Ascending aorta (tissue), 2 donors: ENCODE data around the gene DCAF17. TPM values are rescaled to one million over a fixed set of nuclear protein-coding genes. Genes with fewer than 3 reads are reported as not detected.

Experiments used
- DNase-seq, 2 donors: peaks; one replicate each; pipeline ENCODE4 v3.0.0-alpha.2; 2019; ENCODE audit warnings: low spot score in 2 of 2
- H3K27ac ChIP-seq, 2 donors: fragments of 200-600 bp; sonication (generic); one replicate each; pipeline ENCODE4 v1.5.1; 2016 to 2017; ENCODE audit warnings: mild to moderate bottlenecking in 1 of 2
- H3K27me3 ChIP-seq: fragments of 200-600 bp; sonication (generic); one replicate; pipeline ENCODE4 v1.5.1; 2017
- H3K36me3 ChIP-seq, 2 donors: fragments of 200-600 bp; sonication (generic); one replicate each; pipeline ENCODE4 v1.5.1; 2016
- H3K4me1 ChIP-seq, 2 donors: fragments of 200-600 bp; sonication (generic); one replicate each; pipeline ENCODE4 v1.5.1; 2016 to 2017; ENCODE audit warnings: mild to moderate bottlenecking in 1 of 2
- H3K4me3 ChIP-seq, 2 donors: fragments of 200-600 bp; sonication (generic); one replicate each; pipeline ENCODE4 v1.5.1; 2016 to 2017; ENCODE audit warnings: mild to moderate bottlenecking in 1 of 2
- H3K9me3 ChIP-seq, 2 donors: fragments of 200-600 bp; sonication (generic); one replicate each; pipeline ENCODE4 v1.5.1; 2016
- intact Hi-C: fragments of 100-400 bp; cut with DNase I; formaldehyde crosslinking; loops from one replicate; pipeline ENCODE4 v1.15.1; 2023
- total RNA-seq: library from RNA; depleted of rRNA; stranded (reverse); fragments of >200 nt; gene quantifications from one replicate; pipeline ENCODE4 v1.1.0, GENCODE V29; 2016
- TF ChIP-seq, protein P1 (sequence below), 3 experiments: fragments of 200-600 bp in 2 of 3; fragments of 450-650 bp in 1 of 3; sonication (generic) in 2 of 3; IDR thresholded peaks; one replicate each; pipeline ENCODE4 v1.5.1; 2016 to 2019; ENCODE audit warnings: antibody characterized with exemption in 3 of 3, mild to moderate bottlenecking in 1 of 3, moderate library complexity in 1 of 3

The DCAF17 gene
- total RNA-seq, 1 donor from 2014 or later, result 22.6 TPM

- intact Hi-C loops, result no loop called here
- no peak overlapping the region for H3K4me3 ChIP-seq
- H3K9me3 ChIP-seq, result no peaks in the 10 kb centered on the region
- H3K27ac ChIP-seq, result no peak overlapping the region
- TF ChIP-seq, protein P1, sequence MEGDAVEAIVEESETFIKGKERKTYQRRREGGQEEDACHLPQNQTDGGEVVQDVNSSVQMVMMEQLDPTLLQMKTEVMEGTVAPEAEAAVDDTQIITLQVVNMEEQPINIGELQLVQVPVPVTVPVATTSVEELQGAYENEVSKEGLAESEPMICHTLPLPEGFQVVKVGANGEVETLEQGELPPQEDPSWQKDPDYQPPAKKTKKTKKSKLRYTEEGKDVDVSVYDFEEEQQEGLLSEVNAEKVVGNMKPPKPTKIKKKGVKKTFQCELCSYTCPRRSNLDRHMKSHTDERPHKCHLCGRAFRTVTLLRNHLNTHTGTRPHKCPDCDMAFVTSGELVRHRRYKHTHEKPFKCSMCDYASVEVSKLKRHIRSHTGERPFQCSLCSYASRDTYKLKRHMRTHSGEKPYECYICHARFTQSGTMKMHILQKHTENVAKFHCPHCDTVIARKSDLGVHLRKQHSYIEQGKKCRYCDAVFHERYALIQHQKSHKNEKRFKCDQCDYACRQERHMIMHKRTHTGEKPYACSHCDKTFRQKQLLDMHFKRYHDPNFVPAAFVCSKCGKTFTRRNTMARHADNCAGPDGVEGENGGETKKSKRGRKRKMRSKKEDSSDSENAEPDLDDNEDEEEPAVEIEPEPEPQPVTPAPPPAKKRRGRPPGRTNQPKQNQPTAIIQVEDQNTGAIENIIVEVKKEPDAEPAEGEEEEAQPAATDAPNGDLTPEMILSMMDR (IDR thresholded peaks at IDR 0.05), result no peak
- no peaks in the 10 kb centered on the region for H3K36me3 ChIP-seq
- H3K27me3 ChIP-seq, result no peaks in the 10 kb centered on the region
- peaks cover 0 to 2% of the 10 kb centered on the region in 2 donors for H3K4me1 ChIP-seq
- DNase-seq, result no peak
These were observed 43.0 kb upstream of the DCAF17 start for GRCh38 chr2:171390941-171391516.

DNA sequence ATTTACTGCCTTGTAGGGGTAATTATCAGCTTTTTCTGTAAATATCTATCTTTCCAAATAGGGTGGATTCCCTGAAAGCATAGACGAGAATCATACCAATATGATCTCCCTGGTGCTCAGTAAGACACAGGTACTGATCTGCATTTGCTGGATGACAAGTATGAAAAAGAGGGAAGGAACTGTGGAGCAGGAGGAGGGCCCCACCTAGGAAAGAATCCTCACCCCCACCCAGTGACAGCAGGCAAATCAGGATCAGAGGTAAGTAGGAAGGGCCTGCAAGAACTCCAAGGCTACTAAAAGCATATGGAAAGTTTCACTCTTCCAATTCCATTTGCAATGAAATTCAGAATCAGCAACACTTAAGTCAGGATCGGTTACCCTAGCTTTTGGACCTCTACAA lies 42.5 kb upstream of the DCAF17 start:
- TF ChIP-seq, protein P1 (IDR thresholded peaks at IDR 0.05), result no peak
- H3K4me1 ChIP-seq, result peaks cover 0 to 2% of the 10 kb centered on the region in 2 donors
- intact Hi-C loops, result no loop called here

DNA sequence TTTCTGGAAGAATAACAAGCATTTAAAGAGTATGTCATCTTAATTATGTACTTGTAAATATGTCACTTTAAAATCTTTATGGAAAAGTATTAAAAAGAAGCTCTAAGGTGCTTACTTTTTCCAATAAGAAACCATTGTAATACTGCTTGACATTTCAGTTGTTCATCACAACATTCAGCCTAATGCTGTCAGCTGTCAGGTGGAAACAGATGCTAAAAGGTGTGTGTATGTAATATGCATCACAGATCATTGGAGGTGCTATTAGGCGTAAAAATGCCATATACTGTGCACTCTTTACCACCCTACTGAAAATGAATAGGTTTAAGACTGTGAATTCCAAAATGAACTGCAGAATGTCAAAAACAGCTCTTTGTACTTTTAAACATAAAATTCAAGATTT lies 40.5 kb upstream of the DCAF17 start:
- TF ChIP-seq, protein P1 (IDR thresholded peaks at IDR 0.05), result no peak
- intact Hi-C loops, result no loop called here
- Histone ChIP-seq H3K4me1 (peaks cover 0 to 2% of the 10 kb centered on the region in 2 donors), H3K27ac (no peak overlapping the region), H3K36me3 (no peaks in the 10 kb centered on the region), H3K27me3 (no peaks in the 10 kb centered on the region), H3K9me3 (no peaks in the 10 kb centered on the region), H3K4me3 (no peak overlapping the region)
- no peak for DNase-seq

More for the DNA sequence above, 42.5 kb upstream of the DCAF17 start:
- Histone ChIP-seq H3K27ac (no peak overlapping the region), H3K9me3 (no peaks in the 10 kb centered on the region), H3K36me3 (no peaks in the 10 kb centered on the region), H3K27me3 (no peaks in the 10 kb centered on the region), H3K4me3 (no peak overlapping the region)
- no peak for DNase-seq

- no peak for DNase-seq
- TF ChIP-seq, protein P1 (IDR thresholded peaks at IDR 0.05), result no peak
- H3K27ac ChIP-seq, result no peak overlapping the region
- intact Hi-C loops, result no loop called here
- H3K9me3 ChIP-seq, result no peaks in the 10 kb centered on the region
- H3K4me1 ChIP-seq, result peaks cover 0 to 2% of the 10 kb centered on the region in 2 donors
- H3K27me3 ChIP-seq, result no peaks in the 10 kb centered on the region
- H3K36me3 ChIP-seq, result no peaks in the 10 kb centered on the region
- no peak overlapping the region for H3K4me3 ChIP-seq
These were observed 39.8 kb upstream of the DCAF17 start for GRCh38 chr2:171394164-171394740.

GRCh38 chr2:171399292-171399691 lies 34.7 kb upstream of the DCAF17 start:
- intact Hi-C loops, result no loop called here
- DNase-seq, result no peak
- TF ChIP-seq, protein P1 (IDR thresholded peaks at IDR 0.05), result no peak
- H3K9me3 ChIP-seq, result peaks cover 0 to 11% of the 10 kb centered on the region in 2 donors
- H3K36me3 ChIP-seq, result peaks cover 0 to 5% of the 10 kb centered on the region in 2 donors
- H3K27ac ChIP-seq, result no peak overlapping the region
- no peak overlapping the region for H3K4me3 ChIP-seq
- H3K4me1 ChIP-seq, result no peaks in the 10 kb centered on the region
- no peaks in the 10 kb centered on the region for H3K27me3 ChIP-seq
